Spleen (tissue), 7 donors: ENCODE results near the gene NTSR2.

Experiments
- POLR2A ChIP-seq, 3 donors: fragments of 450-650 bp; IDR thresholded peaks; one replicate each; pipeline ENCODE4 v1.5.1; 2017; ENCODE audit warnings: antibody characterized with exemption in 3 of 3, mild to moderate bottlenecking in 1 of 3
- POLR2AphosphoS5 ChIP-seq, 3 donors: sonication (generic); formaldehyde crosslinking; IDR thresholded peaks; one replicate each; pipeline ENCODE4 v1.5.1; 2017; ENCODE audit warnings: antibody characterized with exemption in 3 of 3
- TF ChIP-seq, protein P1 (sequence below), 11 experiments: fragments of 200-600 bp in 7 of 11; fragments of 450-650 bp in 4 of 11; sonication (generic) in 4 of 11; IDR thresholded peaks in 8 of 11; conservative IDR thresholded peaks in 3 of 11; 1 replicate in 7 of 11; 2 replicates in 4 of 11; pipeline versions ENCODE4 v1.4.0 to v1.8.0; 2016 to 2021; ENCODE audit warnings: antibody characterized with exemption in 11 of 11, inconsistent platforms in 4 of 11, mild to moderate bottlenecking in 1 of 11
- donor health status: DM: no; HTN: no; CAD: no; lungs with moderate emphysema.
- donor health status: DM: no; HTN: no; CAD: no.
- donor health status: DM: no; HTN: no; CAD: no.

DNA sequence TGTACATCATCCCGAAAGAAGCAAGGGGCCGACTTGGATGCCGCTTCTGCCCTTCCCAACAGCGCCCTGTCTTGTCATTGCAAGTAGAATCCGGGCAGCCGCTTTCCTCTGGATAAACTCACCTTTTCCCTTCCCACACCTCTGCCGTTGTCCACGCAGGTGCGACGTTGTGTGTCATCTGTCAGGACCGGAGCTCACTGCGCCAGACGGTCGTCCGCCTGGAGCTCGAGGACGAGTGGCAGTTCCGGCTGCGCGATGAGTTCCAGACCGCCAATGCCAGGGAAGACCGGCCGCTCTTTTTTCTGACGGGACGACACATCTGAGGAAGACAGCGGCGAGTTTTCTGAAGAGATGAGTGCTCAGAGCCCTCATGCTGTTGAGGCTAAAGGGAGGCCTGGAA is 29.9 kb downstream of the NTSR2 start:
- TF ChIP-seq, protein P1, sequence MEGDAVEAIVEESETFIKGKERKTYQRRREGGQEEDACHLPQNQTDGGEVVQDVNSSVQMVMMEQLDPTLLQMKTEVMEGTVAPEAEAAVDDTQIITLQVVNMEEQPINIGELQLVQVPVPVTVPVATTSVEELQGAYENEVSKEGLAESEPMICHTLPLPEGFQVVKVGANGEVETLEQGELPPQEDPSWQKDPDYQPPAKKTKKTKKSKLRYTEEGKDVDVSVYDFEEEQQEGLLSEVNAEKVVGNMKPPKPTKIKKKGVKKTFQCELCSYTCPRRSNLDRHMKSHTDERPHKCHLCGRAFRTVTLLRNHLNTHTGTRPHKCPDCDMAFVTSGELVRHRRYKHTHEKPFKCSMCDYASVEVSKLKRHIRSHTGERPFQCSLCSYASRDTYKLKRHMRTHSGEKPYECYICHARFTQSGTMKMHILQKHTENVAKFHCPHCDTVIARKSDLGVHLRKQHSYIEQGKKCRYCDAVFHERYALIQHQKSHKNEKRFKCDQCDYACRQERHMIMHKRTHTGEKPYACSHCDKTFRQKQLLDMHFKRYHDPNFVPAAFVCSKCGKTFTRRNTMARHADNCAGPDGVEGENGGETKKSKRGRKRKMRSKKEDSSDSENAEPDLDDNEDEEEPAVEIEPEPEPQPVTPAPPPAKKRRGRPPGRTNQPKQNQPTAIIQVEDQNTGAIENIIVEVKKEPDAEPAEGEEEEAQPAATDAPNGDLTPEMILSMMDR (IDR thresholded peaks at IDR 0.05 in 8 of 11, conservative IDR thresholded peaks at IDR 0.05 in 3 of 11): no peak
- TF ChIP-seq POLR2AphosphoS5 (IDR thresholded peaks at IDR 0.05) (no peak), POLR2A (IDR thresholded peaks at IDR 0.05) (no peak)
